ENCODE data around the gene CYP19A1.

Gene CYP19A1

GRCh38 chr15:51359981-51360380, 21.6 kb upstream of the CYP19A1 start:
- no peak for DNase-seq (ENCODE audit: low read depth in 3 of 3)

DNA sequence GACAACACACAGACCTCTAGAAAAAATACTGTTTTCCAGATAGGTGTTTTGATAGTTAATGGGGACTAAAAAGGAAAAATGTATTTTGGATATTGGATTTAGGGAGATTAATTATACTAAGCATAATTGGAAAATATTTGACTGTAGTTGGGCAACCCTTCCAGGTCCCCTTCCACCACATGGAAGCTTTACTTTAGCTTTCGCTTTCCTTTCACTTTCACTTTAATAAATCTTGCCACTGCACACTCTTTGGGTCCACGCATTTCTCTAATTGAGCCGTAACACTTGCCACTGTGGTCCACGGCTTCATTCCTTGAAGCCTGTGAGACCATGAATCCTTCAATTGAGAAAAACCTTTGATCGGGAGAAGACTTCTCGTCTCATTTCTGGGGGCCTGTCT, 18.6 kb upstream of the CYP19A1 start:
- DNase-seq (ENCODE audit: low read depth in 3 of 3): no peak

DNA sequence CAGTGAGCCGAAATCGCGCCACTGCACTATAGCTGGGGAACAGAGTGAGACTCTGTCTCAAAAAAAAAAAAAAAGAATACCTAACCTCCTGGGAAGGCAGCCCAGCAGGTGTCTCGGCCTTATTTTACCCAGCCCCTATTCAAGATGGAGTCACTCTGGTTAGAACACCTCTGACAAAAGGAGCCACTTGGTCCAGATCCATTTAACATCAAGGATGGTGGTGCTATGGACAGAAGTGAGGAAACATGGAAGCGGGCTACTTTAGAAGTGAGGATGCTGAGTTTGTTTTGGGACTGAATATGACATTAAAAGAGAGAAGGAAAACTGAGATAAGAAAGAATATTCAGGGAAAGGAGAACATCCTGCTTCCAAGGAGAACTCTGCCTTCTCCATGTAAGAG, 17.8 kb upstream of the CYP19A1 start:
- no peak for DNase-seq (ENCODE audit: low read depth in 3 of 3)

GRCh38 chr15:51355096-51355495, 16.7 kb upstream of the CYP19A1 start:
- no peak for DNase-seq (ENCODE audit: low read depth in 3 of 3)

DNA sequence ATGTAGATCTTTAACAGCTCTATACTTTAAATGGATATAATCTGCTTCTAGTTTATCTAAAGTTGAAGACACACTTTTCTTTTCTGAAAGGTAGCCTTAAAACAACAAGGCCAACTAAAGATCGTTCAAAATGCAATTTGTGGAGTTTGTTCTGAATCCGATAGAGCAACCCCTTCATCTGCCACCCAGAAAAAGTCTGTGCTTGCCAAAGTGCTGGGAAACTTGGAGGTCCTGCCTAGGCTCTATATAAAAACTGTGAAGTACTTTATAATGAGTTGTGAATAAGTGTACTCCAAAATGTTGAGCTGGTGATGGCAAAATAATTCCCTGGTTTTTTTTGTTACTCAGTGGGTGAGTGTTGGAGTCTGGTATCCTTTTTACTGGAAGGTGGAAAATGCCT, 15.6 kb upstream of the CYP19A1 start:
- DNase-seq (ENCODE audit: low read depth in 3 of 3): no peak

DNA sequence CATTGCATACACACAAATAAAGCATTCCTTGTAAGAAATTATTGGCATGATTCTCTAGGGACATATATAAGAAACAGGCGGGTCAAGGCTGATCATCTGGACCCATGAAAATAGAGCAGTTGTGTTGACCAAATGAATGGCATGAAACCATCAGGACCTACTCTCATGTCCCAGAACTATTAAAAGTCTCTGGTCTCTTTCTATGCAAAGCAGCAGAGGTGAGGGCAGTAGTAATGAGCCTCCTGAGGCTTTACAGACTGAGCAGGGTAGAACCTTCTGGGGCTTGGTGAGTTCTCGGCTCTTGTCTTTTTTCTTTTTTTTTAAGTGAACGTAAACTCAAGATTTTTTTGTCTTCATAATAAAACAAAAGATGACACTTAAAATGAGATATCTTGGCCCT, 12.3 kb upstream of the CYP19A1 start:
- DNase-seq (ENCODE audit: low read depth in 3 of 3): no peak

GRCh38 chr15:51349156-51349844, 10.9 kb upstream of the CYP19A1 start:
- DNase-seq (ENCODE audit: low read depth in 3 of 3): no peak

GRCh38 chr15:51348688-51349087, 10.3 kb upstream of the CYP19A1 start:
- DNase-seq (ENCODE audit: low read depth in 3 of 3): no peak

- no peak for DNase-seq (ENCODE audit: low read depth in 3 of 3)
These were observed 7.7 kb upstream of the CYP19A1 start for GRCh38 chr15:51346136-51346535.

GRCh38 chr15:51343466-51343865, 5.1 kb upstream of the CYP19A1 start:
- DNase-seq (ENCODE audit: low read depth in 3 of 3): no peak

GRCh38 chr15:51342227-51342999, 4.0 kb upstream of the CYP19A1 start:
- DNase-seq (ENCODE audit: low read depth in 3 of 3): no peak

GRCh38 chr15:51341366-51342226, 3.2 kb upstream of the CYP19A1 start, which contains the start of gene GLDN:
Gene GLDN (plus strand): TSS chr15:51341655. CDS start chr15:51341685, 30 bp downstream.
- DNase-seq (ENCODE audit: low read depth in 3 of 3): no peak

DNA sequence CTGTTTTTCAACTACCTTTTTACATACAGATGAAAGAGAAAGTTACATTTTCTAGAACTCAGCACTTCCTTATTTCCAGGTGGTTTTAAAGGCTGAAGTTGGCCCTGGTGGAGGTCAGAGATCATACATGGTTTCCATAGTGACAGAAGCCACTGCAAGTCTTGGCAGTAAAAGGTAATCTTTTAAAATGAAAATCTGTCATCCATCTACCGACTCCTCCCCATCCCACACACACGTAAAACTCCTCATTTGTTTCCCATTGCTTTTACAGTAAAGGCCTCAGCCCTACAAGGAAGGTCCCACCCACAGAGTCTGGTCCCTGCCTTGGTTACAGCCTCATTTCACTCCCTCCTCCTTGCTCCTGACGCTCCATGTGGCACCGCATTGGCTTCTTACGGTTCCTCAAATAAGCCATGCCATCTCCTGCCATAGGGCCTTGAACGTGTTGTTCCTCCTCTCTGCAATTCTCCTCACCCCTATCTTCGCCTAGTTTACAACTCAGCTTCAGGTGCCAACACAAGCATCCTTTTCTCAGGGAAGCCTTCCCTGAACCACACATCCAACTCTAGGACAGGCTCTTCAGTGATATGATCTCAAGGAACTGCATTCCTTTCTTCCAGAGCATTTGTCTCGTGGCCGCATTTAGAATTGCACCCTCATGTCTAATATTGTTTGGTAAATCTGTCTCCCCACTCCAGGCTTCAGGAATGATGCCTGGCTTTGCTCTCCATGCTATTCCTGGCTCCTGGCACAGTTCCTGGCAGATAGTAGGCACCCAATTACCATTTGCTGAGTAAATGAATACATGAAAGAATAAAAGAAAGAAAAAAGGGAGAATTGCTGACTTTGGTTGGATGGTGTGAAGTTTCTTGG, 2.6 kb downstream of the CYP19A1 start:
- DNase-seq (ENCODE audit: low read depth in 3 of 3): no peak

DNA sequence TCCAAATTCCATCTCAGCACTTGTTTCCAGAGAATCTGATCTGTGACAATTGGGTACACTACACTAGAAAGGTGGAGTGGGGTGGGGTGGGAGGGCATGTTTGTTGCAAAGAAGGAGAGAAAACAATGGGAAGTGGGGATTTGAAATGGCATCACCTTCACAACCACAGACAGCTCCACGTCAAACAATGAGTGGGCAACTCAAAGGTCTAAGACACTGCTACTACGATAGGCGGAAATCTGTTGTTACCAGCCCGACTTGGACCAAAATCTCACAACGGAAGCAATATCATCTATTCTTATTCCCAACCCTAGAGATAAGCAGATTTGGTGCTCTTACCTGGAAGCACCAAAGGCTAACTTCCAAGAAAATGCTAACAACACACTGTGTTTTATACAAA, 3.3 kb downstream of the CYP19A1 start:
- DNase-seq (ENCODE audit: low read depth in 3 of 3): no peak

DNA sequence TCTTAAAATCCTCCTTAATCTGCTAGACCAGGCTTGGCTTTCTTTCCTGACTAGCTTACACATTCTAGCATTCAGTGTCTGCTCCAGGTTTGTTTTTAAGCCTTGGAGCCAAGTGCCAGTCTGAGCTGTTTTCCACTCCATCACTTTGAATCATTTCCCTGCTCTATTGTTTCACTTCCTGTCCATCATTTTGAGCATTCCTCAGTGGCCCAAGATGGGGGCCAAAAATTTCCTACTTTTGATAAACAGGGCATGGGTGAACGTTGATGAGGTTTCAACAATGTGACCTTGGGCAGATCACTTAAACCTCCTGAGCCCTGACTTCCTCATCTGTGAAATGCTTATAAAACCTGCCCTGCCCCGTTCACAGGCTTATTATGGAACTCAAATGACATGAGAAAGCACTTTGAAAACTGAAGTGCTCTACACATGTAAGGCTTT, 4.4 kb downstream of the CYP19A1 start:
- no peak for DNase-seq (ENCODE audit: low read depth in 3 of 3)

DNA sequence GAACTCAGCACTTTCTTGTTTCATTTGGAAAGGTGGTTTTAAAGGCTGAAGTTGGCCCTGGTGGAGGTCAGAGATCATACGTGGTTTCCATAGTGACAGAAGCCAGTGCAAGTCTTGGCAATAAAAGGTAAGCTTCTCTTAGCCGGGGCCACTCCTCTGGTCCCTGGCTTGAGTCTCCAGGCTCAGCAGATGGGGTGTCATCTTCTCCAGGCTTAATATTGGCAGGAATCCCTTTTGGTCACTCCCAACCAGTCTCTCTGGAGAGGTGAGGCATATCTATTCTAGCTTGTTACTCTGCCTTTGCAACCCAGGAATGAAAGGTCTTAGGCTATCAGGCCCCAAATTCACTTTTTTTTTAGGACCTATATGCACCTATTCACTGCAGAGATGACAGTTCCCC, 4.8 kb downstream of the CYP19A1 start:
- DNase-seq (ENCODE audit: low read depth in 3 of 3): no peak

DNA sequence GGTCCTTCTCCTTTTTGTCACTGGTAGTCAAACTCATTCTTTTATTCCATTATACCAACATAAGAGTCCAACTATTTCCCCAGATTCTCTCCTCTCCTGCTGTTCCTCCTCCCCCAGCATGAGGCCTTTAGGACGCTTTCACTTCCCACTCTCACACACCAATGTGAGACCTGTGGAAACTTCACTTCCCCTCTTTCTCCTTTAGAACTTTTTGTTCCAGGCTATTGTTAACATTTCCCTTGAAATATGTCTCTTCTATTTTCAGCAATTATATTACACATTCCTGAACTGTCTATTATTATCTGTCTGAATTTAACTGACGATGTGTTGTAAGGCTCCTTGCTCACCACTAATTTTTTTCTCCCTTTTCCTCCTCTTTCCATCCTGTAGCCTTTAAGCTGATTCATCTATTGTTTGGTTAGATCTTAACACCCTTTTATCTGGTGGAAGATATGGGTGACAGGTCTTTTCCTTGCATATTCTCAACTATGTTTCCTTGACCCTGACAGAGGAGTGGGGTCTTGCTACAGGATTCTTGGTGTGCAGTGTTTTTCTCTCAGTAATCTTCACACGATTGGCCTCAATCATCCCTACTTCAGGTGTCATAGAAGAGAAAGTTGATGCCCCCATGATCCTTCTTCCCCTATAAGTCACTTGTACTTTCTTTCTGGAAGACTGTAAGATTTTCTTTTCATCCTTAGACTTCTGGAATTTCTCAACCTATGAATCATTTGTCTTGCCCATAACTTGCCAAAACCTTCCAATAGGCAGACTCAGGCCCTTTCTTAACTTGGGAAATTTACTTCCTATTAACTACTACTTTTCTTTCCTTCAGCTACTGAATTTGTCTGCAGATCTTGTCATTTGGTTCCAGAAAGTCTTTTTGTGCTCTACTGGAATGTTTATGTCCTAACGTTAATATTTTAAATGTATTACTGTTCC, 5.9 kb downstream of the CYP19A1 start:
- DNase-seq (ENCODE audit: low read depth in 3 of 3): no peak

- DNase-seq (ENCODE audit: low read depth in 3 of 3): no peak
These were observed 7.3 kb downstream of the CYP19A1 start for GRCh38 chr15:51331141-51331540.

GRCh38 chr15:51328926-51329325, 9.5 kb downstream of the CYP19A1 start:
- DNase-seq (ENCODE audit: low read depth in 3 of 3): no peak

DNA sequence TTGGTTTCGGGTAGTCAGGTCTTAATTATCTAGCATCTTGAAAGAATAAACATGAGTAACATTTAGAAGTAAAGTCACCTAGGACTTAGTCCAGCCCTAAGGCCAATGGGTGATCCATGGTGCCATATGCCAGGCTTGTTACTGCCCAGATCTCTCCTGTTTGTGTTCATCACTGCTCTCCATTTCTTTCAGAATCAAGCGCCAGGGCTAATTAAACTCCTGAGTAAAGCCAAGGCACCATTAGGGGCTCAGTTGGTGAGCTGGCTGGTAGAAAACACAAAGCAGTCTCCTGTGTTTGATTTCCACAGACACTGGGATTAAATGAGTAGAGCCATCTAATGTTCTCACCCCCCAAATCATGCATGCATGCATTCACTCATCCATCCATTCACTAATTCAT, 11.3 kb downstream of the CYP19A1 start:
- no peak for DNase-seq (ENCODE audit: low read depth in 3 of 3)
